Upper lobe of left lung (tissue), 4 donors: Measurements from ENCODE around the gene CRYAB.

Source experiments
- CTCF ChIP-seq, 6 experiments: fragments of 450-650 bp in 4 of 6; fragments of 200-600 bp in 2 of 6; sonication (generic) in 2 of 6; IDR thresholded peaks; one replicate each; pipeline ENCODE4 v1.5.1; 2016 to 2019; ENCODE audit warnings: antibody characterized with exemption in 6 of 6
- EP300 ChIP-seq, 4 donors: sonication (generic); formaldehyde crosslinking; IDR thresholded peaks; one replicate each; pipeline ENCODE4 v1.5.1; 2017; ENCODE audit warnings: antibody characterized with exemption in 4 of 4, control low read depth in 2 of 4
- POLR2A ChIP-seq, 4 donors: fragments of 450-650 bp; IDR thresholded peaks; one replicate each; pipeline ENCODE4 v1.5.1; 2016 to 2017; ENCODE audit warnings: antibody characterized with exemption in 4 of 4, mild to moderate bottlenecking in 2 of 4

- TF ChIP-seq CTCF (IDR thresholded peaks at IDR 0.05) (no peak), POLR2A (IDR thresholded peaks at IDR 0.05) (no peak), EP300 (IDR thresholded peaks at IDR 0.05) (no peak)
Measured at GRCh38 chr11:111939836-111940604, 28.4 kb upstream of the CRYAB start.
